Stimulated activated CD8-positive, alpha-beta memory T cell treated with anti-CD3 and anti-CD28 coated beads, Interleukin-12 subunit alpha, Interleukin-12 subunit beta, amount 100 ng/mL, for 4 hours (primary cell): ENCODE data around the gene NMRK1.

Experiments
- DNase-seq: peaks from one replicate; pipeline ENCODE4 v3.0.0-alpha.2; 2020; ENCODE audit warnings: low read depth

The NMRK1 gene

GRCh38 chr9:75087824-75088645 lies at the start of gene NMRK1, which contains the start of gene OSTF1:
NMRK1 (minus strand) TSS chr9:75088155; CDS start chr9:75083115, 5,040 bp downstream.
OSTF1 (plus strand) TSS chr9:75088514; CDS start chr9:75088693, 179 bp downstream.
- DNase-seq: peak; percentile 94

GRCh38 chr9:75134495-75134894 lies 46.5 kb upstream of the NMRK1 start:
- no peak for DNase-seq

- no peak for DNase-seq
Observed at GRCh38 chr9:75133396-75133795, 45.4 kb upstream of the NMRK1 start.

GRCh38 chr9:75132244-75132643 lies 44.3 kb upstream of the NMRK1 start:
- DNase-seq: no peak

DNA sequence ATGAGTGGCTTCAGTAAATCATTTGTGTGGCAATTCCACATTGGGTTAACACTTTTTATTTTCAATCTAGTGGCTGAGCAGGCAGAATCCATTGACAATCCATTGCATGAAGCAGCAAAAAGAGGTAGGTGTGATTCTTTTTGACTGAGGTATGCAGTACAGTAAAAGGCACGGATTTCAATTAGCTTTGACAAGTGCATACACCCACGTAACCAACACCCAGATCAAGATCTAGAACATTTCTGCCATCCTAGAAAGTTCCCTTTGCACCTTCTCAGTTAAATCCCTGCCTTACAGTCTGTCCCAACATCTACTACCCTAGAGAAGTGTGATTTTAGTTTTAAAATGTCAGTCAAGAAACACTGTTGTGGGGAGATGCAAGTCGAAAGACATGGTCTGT lies 43.7 kb upstream of the NMRK1 start:
- DNase-seq: no peak

DNA sequence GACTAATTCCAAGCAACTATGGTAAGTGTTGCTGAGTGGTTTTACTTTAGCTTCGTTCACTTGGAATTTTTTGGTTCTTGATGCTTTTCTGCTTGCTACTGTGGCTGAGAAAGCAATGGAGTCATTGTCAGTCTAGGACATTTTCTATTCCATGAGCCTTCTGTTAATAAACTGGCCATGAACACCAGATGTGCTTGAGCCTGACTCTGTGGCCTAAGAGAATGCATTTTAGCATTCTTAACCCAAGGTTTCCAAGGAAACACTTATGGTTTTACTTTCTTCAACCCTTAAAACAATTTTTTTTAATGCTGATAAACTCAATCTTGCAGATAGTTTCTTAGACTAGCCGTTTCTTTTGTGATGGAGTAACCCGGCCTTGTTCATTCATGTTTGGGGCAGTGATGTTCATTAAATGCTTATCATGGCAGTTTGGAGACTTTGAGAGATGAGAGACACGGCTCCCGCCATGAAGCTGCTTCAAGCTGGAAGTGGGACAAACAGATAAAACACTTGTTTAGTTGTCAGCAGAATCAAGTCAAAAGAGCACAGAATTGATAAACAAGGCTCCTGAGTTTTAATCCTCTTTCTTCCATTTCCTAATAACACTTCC lies 42.8 kb upstream of the NMRK1 start:
- DNase-seq: no peak

- no peak for DNase-seq
Observed at GRCh38 chr9:75130172-75130571, 42.2 kb upstream of the NMRK1 start.

- DNase-seq: no peak
Observed at GRCh38 chr9:75128535-75128934, 40.6 kb upstream of the NMRK1 start.

- no peak for DNase-seq
Observed at GRCh38 chr9:75123696-75124095, 35.7 kb upstream of the NMRK1 start.

GRCh38 chr9:75121914-75122558 lies 34.1 kb upstream of the NMRK1 start:
- no peak for DNase-seq

- no peak for DNase-seq
Observed at GRCh38 chr9:75120686-75121085, 32.7 kb upstream of the NMRK1 start.

GRCh38 chr9:75117564-75117963 lies 29.6 kb upstream of the NMRK1 start:
- no peak for DNase-seq

- DNase-seq: no peak
Observed at GRCh38 chr9:75116306-75116705, 28.4 kb upstream of the NMRK1 start.

DNA sequence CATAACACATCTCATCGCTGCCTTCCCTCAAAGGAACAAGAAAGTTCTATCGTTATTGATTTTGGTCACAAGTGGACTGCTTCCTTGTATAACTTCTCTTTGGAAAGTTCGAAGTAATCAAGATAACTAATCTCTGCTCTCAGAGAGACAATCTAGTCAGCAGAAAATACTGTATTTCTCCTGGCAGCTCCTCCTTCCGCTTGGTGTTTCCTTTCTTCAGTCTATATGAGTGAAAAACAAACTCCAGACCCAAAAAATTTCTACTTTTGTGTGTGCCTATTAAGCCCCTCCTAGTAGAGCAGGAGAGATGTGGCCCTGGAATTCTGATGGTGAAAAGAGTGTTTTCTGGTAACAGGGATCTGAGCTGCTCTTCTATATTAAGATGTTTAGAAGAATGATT lies 24.8 kb upstream of the NMRK1 start:
- DNase-seq: no peak

DNA sequence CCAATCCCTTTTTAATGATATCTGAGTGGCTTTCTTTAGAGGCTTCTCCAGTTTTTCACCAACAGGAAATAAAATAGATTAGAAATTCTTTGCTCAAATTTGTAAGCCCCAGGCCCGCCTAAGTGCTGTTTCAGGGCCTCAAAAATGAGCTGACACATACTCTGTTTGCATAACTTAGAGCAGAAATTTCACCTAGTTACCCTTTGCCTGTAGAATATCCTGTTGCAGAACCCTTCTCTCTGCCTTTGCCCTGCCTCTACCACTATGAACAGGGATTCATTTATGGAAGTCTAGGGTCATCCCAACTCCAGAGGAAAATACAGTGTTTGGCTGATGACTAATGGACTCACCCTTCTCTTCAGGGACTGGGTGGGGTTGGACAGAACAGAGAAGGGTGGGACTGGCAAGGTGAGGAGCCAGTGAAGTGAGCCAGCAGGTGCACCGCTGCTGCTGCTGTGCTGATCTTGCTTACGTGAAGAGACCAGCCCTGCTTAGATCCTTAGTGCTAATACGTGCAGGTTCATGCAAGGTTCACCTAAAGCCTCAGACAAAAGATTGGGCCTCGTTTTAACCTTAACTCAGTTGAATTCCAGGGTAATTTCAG lies 23.2 kb upstream of the NMRK1 start:
- no peak for DNase-seq

DNA sequence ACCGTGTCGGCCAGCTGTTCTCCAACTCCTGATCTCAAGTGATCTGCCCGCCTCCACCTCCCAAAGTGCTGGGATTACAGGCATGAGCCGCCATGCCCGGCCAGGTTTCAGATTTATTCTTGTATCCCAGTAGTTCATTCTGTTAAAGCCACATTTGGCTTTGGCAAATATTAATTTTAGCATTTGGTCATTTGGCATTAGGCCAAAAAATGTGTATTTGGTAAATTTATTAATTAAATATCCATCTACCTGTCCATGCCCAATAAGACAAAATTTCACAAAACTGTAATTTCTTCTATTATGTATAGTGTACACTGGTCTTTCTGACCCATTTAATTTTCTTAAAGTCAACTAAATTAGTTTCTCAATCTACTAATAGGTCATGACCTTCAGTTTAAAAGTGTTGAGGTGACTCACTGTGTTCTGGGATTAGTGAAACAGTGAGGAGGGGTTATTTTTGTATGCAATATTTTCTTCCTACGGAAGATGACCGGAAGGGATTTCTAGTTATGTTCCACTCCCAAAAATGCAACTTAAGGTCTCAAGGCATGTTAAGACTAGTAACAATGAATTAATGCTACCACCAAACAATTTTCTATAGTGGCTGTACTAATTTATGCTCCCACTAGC lies 21.4 kb upstream of the NMRK1 start:
- no peak for DNase-seq

GRCh38 chr9:75108571-75108970 lies 20.6 kb upstream of the NMRK1 start:
- no peak for DNase-seq

- DNase-seq: no peak
Observed at GRCh38 chr9:75106857-75107256, 18.9 kb upstream of the NMRK1 start.

GRCh38 chr9:75105841-75106240 lies 17.9 kb upstream of the NMRK1 start:
- DNase-seq: no peak

DNA sequence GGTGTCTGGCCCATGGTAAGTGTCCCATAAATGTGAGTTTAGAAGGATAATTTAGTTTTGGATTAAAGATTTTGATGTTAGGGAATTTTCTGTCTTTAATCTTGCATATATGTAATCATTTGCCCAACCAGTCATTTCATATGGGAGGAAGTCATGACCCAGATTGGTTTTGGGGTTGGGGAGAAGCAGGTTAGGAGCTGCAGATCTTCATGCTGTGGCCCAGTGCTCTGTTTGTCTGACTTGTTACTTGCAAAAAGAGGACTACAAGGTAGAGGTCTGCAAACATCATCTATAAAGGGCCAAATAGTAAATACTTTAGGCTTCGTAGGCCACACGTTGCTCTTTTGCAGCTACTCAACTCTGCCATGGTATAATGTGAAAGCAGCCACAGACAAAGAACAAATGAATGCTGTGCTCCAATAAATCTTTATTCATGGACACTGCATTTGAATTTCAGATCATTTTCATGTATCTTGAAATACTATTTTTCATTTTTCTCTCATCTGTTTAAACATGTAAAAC lies 17.1 kb upstream of the NMRK1 start:
- no peak for DNase-seq

DNA sequence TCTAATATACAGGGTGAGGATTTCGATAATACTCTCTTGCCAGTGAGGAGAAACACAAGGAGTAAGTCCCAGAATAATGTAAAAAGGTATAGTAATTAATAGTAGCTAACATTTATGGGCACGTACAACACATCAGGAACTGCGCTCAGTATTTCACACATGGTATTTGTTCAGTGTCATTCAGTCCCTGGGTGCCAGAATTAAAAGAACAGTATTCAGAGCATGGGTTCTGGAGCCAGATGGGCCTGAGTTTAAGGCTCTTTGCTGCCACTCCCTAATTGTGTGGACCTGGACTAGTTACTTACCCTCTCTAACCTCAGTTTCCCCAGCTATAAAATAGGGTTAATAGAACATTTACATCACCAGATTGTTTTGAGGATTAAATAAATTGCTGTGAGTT lies 16.7 kb upstream of the NMRK1 start:
- DNase-seq: no peak

DNA sequence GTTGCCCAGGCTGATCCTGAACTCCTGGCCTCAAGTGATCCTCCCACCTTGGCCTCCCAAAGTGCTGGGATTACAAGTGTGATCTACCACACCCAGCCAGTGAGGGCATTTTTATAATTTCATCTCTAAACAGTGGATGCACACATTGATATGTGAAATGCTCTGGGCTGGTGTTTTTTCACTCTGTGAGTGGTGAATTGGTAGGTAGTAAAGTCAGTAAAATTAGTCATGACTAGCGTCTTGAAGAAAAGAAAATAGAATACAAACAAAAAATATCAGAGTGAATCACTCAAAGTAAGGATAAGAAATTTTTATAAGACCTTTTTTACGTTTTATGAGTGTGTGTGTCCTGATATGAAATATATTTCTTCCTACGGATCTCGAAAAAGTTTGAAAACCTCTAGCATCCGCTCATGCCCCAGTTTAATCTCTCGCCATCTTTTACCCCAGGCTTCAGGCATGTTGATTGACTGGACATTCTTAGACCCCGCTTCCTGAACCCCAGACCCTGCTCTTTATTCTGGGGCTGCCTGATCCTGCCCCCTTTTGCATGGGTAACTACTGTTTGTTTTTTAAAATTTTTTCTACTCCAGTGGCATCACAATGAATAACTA lies 14.3 kb upstream of the NMRK1 start:
- DNase-seq: no peak
